ENCODE results near the gene SNAP25. TPM values are rescaled to one million over a fixed set of nuclear protein-coding genes. Genes with fewer than 3 reads are reported as not detected.

SNAP25 gene
- total and polyA plus RNA-seq, 9 of the 15 experiments (the other 6 are each of a cell fraction or from before 2014, with no cell fraction given) = 0.07 TPM; not detected in 8

GRCh38 chr20:10261702-10262101 is 43.1 kb downstream of the SNAP25 start:
- DNase-seq (ENCODE audit: extremely low read depth in 1 of 4, low spot score in 3 of 4) = no peak
- Histone ChIP-seq H3K79me2 (ENCODE audit: control insufficient read depth, insufficient read depth, low read length) (no peaks in the 10 kb centered on the region), H3K27ac (ENCODE audit: extremely low read depth, low read depth, low read length) (no peak overlapping the region), H3K4me1 (replicated peaks in 1 of 2; ENCODE audit: control insufficient read depth in 2 of 2, insufficient read depth in 2 of 2, low read length in 2 of 2) (no peaks in the 10 kb centered on the region), H3K9ac (ENCODE audit: insufficient read depth in 1 of 2, low read depth in 2 of 2, low read length in 2 of 2) (no peak overlapping the region), H3K9me3 (replicated peaks; ENCODE audit: control insufficient read depth, insufficient read depth, low read depth, low read length) (no peaks in the 10 kb centered on the region), H3K27me3 (ENCODE audit: control insufficient read depth in 2 of 2, insufficient read depth in 2 of 2, low read length in 2 of 2) (no peaks in the 10 kb centered on the region), H3K4me2 (ENCODE audit: insufficient read depth, low read length) (no peak overlapping the region), H3K4me3 (no peak overlapping the region), H3K9me1 (ENCODE audit: control insufficient read depth, insufficient read depth, low read length) (no peaks in the 10 kb centered on the region), H2AFZ (ENCODE audit: low read depth, low read length) (no peak overlapping the region), H3K36me3 (ENCODE audit: control insufficient read depth, insufficient read depth, low read length) (no peaks in the 10 kb centered on the region), H4K20me1 (replicated peaks; ENCODE audit: control insufficient read depth, insufficient read depth, low read length) (no peaks in the 10 kb centered on the region)
- FAIRE-seq = no peak
- ChIA-PET CTCF (ENCODE audit: low intra/inter-chr PET ratio) (no interaction called here), POLR2A (no interaction called here)
- intact Hi-C loops (cut with micrococcal nuclease) = no loop called here
- no peak for TF ChIP-seq ZNF124 (CRISPR knock-in tag; IDR thresholded peaks at IDR 0.05)
- TF ChIP-seq ATF7 (IDR thresholded peaks at IDR 0.05) = no peak
- no peak for TF ChIP-seq ZNF354B (CRISPR knock-in tag; IDR thresholded peaks at IDR 0.05)
- no peak for TF ChIP-seq ZNF224 (CRISPR knock-in tag; IDR thresholded peaks at IDR 0.05)
- no peak for TF ChIP-seq MEF2D (tag; conservative IDR thresholded peaks at IDR 0.05; ENCODE audit: low read depth)
- no peak for TF ChIP-seq TGIF2 (CRISPR knock-in tag; IDR thresholded peaks at IDR 0.05)
- no peak for TF ChIP-seq HBP1 (CRISPR knock-in tag; IDR thresholded peaks at IDR 0.05)
- no peak for TF ChIP-seq ZNF277 (CRISPR knock-in tag; IDR thresholded peaks at IDR 0.05; ENCODE audit: borderline replicate concordance)
- TF ChIP-seq ZNF655 (CRISPR knock-in tag; IDR thresholded peaks at IDR 0.05) = no peak
- TF ChIP-seq THAP7 (CRISPR knock-in tag; IDR thresholded peaks at IDR 0.05) = no peak
- TF ChIP-seq TBL1XR1 (IDR thresholded peaks at IDR 0.05; ENCODE audit: low read length in 2 of 2) = no peak
- no peak for TF ChIP-seq RAD51 (IDR thresholded peaks at IDR 0.05; ENCODE audit: borderline replicate concordance, low read depth)
- ATAC-seq = no peak
- 0% methylated on average over 2 of the region's 2 CpGs for WGBS (ENCODE audit: insufficient coverage, low coverage, missing lambda C conversion rate)
- in situ Hi-C loops (cut with MboI) = no loop called here
- BruUV-seq (replicated peaks) = no TSS peak
